ENCODE measurements around the gene PTBP3.

DNA sequence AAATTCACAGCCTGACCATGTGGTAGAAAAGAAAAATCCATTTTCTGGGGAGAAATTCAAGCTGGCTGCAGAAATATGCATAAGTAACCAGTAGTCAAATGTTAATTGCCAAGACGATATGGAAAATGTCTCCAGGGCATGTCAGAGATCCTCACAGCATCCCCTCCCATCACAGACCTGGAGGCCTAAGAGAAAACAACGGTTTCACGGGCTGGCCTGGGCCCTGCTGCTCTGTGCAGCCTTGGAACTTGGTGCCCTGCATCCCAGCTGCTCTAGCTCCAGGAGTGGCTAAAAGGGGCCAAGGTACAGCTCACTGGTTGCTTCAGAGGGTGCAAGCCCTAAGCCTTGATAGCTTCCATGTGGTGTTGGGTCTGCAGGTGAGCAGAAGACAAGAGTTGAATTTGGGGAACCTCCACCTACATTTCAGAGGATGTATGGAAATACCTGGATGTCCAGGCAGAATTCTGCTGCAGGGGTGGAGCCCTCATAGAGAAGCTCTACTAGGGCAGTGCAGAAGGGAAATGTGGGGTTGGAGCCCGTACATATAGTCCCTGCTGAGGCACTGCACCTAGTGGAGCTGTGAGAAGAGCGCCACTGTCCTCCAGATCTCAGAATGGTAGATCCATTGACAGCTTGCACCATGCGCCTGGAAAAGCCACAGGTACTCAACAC lies 49.7 kb downstream of the PTBP3 start:
- TF ChIP-seq, protein P1, sequence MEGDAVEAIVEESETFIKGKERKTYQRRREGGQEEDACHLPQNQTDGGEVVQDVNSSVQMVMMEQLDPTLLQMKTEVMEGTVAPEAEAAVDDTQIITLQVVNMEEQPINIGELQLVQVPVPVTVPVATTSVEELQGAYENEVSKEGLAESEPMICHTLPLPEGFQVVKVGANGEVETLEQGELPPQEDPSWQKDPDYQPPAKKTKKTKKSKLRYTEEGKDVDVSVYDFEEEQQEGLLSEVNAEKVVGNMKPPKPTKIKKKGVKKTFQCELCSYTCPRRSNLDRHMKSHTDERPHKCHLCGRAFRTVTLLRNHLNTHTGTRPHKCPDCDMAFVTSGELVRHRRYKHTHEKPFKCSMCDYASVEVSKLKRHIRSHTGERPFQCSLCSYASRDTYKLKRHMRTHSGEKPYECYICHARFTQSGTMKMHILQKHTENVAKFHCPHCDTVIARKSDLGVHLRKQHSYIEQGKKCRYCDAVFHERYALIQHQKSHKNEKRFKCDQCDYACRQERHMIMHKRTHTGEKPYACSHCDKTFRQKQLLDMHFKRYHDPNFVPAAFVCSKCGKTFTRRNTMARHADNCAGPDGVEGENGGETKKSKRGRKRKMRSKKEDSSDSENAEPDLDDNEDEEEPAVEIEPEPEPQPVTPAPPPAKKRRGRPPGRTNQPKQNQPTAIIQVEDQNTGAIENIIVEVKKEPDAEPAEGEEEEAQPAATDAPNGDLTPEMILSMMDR (conservative IDR thresholded peaks at IDR 0.05; ENCODE audit: low read depth, low read length) = no peak
- TF ChIP-seq POLR2A (IDR thresholded peaks at IDR 0.05; ENCODE audit: low read depth, low read length) (no peak), BHLHE40 (IDR thresholded peaks at IDR 0.05; ENCODE audit: low read depth, low read length) (no peak), CEBPB (IDR thresholded peaks at IDR 0.05; ENCODE audit: low read depth, low read length) (no peak), SMC3 (IDR thresholded peaks at IDR 0.05; ENCODE audit: low read depth, low read length) (no peak), NFE2L2 (IDR thresholded peaks at IDR 0.05; ENCODE audit: low read depth, low read length) (no peak), RFX5 (IDR thresholded peaks at IDR 0.05; ENCODE audit: low read depth, low read length) (no peak), MXI1 (IDR thresholded peaks at IDR 0.05; ENCODE audit: borderline replicate concordance, low read depth, low read length) (no peak), MAZ (IDR thresholded peaks at IDR 0.05; ENCODE audit: borderline replicate concordance, low read depth, low read length) (no peak), MAFK (IDR thresholded peaks at IDR 0.05; ENCODE audit: low read depth, low read length) (no peak), RCOR1 (IDR thresholded peaks at IDR 0.05; ENCODE audit: insufficient replicate concordance, low read length) (no peak), CHD1 (IDR thresholded peaks at IDR 0.05; ENCODE audit: low read depth, low read length) (no peak)
- TF ChIP-seq, protein P2, sequence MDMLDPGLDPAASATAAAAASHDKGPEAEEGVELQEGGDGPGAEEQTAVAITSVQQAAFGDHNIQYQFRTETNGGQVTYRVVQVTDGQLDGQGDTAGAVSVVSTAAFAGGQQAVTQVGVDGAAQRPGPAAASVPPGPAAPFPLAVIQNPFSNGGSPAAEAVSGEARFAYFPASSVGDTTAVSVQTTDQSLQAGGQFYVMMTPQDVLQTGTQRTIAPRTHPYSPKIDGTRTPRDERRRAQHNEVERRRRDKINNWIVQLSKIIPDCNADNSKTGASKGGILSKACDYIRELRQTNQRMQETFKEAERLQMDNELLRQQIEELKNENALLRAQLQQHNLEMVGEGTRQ (IDR thresholded peaks at IDR 0.05; ENCODE audit: low read depth, low read length) = no peak

Measured in IMR-90 (cell line).